ENCODE results near the gene RAB5IF.

- TF ChIP-seq, protein P1, sequence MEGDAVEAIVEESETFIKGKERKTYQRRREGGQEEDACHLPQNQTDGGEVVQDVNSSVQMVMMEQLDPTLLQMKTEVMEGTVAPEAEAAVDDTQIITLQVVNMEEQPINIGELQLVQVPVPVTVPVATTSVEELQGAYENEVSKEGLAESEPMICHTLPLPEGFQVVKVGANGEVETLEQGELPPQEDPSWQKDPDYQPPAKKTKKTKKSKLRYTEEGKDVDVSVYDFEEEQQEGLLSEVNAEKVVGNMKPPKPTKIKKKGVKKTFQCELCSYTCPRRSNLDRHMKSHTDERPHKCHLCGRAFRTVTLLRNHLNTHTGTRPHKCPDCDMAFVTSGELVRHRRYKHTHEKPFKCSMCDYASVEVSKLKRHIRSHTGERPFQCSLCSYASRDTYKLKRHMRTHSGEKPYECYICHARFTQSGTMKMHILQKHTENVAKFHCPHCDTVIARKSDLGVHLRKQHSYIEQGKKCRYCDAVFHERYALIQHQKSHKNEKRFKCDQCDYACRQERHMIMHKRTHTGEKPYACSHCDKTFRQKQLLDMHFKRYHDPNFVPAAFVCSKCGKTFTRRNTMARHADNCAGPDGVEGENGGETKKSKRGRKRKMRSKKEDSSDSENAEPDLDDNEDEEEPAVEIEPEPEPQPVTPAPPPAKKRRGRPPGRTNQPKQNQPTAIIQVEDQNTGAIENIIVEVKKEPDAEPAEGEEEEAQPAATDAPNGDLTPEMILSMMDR (IDR thresholded peaks at IDR 0.05), result no peak
- TF ChIP-seq TCF7L2 (IDR thresholded peaks at IDR 0.05; ENCODE audit: low read depth, low read length), result no peak
- TF ChIP-seq REST (IDR thresholded peaks at IDR 0.05; ENCODE audit: insufficient read depth in 1 of 2, low read depth in 2 of 2, low read length in 1 of 2), result no peak
- no peak for TF ChIP-seq POLR2AphosphoS5 (IDR thresholded peaks at IDR 0.05; ENCODE audit: low read depth, low read length)
Measured at GRCh38 chr20:36611625-36612024, 6.0 kb downstream of the RAB5IF start.

Data from Panc1 (cell line).